Thyroid gland (tissue), 4 donors: ENCODE results near the gene PLCB4. TPM values are rescaled to one million over a fixed set of nuclear protein-coding genes. Genes with fewer than 3 reads are reported as not detected.

Source experiments
- DNase-seq, 2 donors: peaks; one replicate each; pipeline ENCODE4 v3.0.0-alpha.2; 2019
- H3K27ac ChIP-seq, 3 donors: fragments of 200-600 bp; sonication (generic); 1 replicate in 2 of 3; 2 replicates in 1 of 3; pipeline ENCODE4 v1.5.1; 2016 to 2019; ENCODE audit warnings: mild to moderate bottlenecking in 1 of 3, moderate library complexity in 1 of 3
- H3K27me3 ChIP-seq: fragments of 200-600 bp; sonication (generic); one replicate; pipeline ENCODE4 v1.5.1; 2019
- H3K36me3 ChIP-seq, 2 donors: fragments of 200-600 bp; sonication (generic); one replicate each; pipeline ENCODE4 v1.5.1; 2016 to 2019
- H3K4me1 ChIP-seq, 2 donors: fragments of 200-600 bp; sonication (generic); one replicate each; pipeline ENCODE4 v1.5.1; 2017 to 2019
- H3K4me3 ChIP-seq, 3 donors: fragments of 200-600 bp; sonication (generic); replicated peaks in 1 of 3; 1 replicate in 2 of 3; 2 replicates in 1 of 3; pipeline ENCODE4 v1.5.1; 2016; ENCODE audit warnings: mild to moderate bottlenecking in 1 of 3
- H3K9me3 ChIP-seq: fragments of 200-600 bp; sonication (generic); one replicate; pipeline ENCODE4 v1.5.1; 2017
- POLR2A ChIP-seq, 2 donors: fragments of 450-650 bp; IDR thresholded peaks; one replicate each; pipeline ENCODE4 v1.6.1; 2017; ENCODE audit warnings: antibody characterized with exemption in 2 of 2, mild to moderate bottlenecking in 2 of 2, moderate library complexity in 1 of 2
- WGBS, 2 donors: methylation state at CpG; one replicate each; pipeline ENCODE4 v1.1.5; 2017; 5-methylcytosine and 5-hydroxymethylcytosine counted together
- intact Hi-C: fragments of 100-400 bp; cut with DNase I; formaldehyde crosslinking; loops from one replicate; pipeline ENCODE4 v1.15.1; 2023
- total RNA-seq, 4 donors: library from RNA; depleted of rRNA; stranded (reverse); fragments of >200 nt; gene quantifications; one replicate each; pipeline ENCODE4 v1.2.3, GENCODE V29; 2016
- TF ChIP-seq, protein P1 (sequence below), 6 experiments: fragments of 200-600 bp in 3 of 6; fragments of 450-650 bp in 3 of 6; sonication (generic) in 3 of 6; IDR thresholded peaks; one replicate each; pipeline ENCODE4 v1.5.1; 2016 to 2019; ENCODE audit warnings: antibody characterized with exemption in 6 of 6, mild to moderate bottlenecking in 2 of 6, inconsistent platforms in 1 of 6, moderate library complexity in 1 of 6

PLCB4 gene
- 10 to 100 TPM; 50.9 to 77.9 (median 67.9) TPM for total RNA-seq

DNA sequence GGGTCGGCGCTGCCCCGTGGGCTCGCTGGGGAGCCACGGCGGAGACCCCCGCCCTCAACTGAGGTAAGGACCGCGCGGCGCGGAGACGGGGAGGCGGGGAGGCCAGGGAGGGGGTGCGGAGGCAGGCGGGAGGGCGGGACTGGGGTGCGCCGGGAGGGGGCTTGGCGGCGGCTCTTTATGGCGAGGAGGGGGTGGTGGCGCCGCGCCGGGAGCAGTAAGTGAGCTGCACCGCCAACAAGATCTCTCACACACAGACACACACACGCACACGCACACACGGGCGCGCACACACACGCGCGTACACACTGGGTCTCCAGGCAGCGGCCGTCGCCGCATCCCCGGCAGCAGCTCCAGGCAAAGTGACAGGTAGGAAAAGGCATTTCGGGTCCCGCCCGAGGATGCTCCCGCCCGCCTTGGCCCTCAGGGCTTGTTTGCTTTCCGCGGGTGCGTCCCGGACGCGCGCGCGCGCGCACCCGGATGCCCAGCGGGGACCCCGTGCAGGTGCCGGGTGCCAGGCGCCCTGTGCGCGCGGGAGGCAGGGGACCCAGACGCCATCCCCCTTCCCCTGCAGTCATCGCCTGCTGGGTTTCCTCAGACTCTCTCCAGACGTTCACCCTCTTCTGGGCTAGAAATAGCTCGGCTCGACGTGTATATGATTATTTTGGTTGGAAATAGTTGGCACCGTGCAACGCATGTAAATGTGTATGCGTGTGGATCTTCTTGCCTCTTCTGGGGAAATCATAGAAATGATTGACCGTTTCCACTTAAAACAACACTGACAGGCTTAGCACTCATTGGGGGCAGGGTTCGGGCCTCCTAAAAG is at the start of gene PLCB4:
TSS of gene PLCB4 (plus strand) at position 247 of the 823 bp plus-strand sequence. CDS start 238,728 bp downstream, outside the sequence.
- H3K4me3 ChIP-seq, result peak within 1 kb of the TSS; percentile 72 to 77 (median 72)
- H3K4me1 ChIP-seq, result peaks cover 6 to 24% of the 10 kb centered on the region in 2 donors
- DNase-seq, result peak; percentile 57 to 64
- intact Hi-C loops, result no loop called here
- H3K9me3 ChIP-seq, result no peaks in the 10 kb centered on the region
- 1% methylated on average over 32 to 38 of the region's 75 CpGs for WGBS, 2 donors
- no peaks in the 10 kb centered on the region for H3K36me3 ChIP-seq
- TF ChIP-seq, protein P1, sequence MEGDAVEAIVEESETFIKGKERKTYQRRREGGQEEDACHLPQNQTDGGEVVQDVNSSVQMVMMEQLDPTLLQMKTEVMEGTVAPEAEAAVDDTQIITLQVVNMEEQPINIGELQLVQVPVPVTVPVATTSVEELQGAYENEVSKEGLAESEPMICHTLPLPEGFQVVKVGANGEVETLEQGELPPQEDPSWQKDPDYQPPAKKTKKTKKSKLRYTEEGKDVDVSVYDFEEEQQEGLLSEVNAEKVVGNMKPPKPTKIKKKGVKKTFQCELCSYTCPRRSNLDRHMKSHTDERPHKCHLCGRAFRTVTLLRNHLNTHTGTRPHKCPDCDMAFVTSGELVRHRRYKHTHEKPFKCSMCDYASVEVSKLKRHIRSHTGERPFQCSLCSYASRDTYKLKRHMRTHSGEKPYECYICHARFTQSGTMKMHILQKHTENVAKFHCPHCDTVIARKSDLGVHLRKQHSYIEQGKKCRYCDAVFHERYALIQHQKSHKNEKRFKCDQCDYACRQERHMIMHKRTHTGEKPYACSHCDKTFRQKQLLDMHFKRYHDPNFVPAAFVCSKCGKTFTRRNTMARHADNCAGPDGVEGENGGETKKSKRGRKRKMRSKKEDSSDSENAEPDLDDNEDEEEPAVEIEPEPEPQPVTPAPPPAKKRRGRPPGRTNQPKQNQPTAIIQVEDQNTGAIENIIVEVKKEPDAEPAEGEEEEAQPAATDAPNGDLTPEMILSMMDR (IDR thresholded peaks at IDR 0.05), result no peak
- TF ChIP-seq POLR2A (IDR thresholded peaks at IDR 0.05), result peak in 1 of 2 donors; percentile 7
- no peaks in the 10 kb centered on the region for H3K27me3 ChIP-seq
- H3K27ac ChIP-seq, result peak within 1 kb of the TSS; percentile 57 to 80 (median 73)

DNA sequence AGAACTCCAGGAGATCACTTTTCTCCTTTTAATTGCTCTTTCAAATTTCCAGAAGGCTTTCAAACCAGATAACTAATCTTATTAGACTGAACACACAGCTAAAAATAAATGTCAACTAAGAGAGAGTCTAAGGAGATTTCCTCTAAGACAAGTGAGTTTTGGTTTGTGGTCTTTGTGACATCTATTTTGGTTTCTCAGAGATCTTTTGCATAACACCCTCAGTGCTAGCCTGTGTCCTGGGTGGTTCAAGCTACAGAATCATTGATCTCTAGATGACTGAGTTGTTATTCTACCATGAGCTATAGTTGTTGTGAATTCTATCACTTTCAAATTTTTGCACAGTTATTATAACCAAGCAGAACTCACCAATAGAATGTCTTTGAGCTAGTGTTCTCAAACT is 49.1 kb upstream of the PLCB4 start:
- Histone ChIP-seq H3K9me3 (no peaks in the 10 kb centered on the region), H3K27me3 (no peaks in the 10 kb centered on the region), H3K36me3 (no peaks in the 10 kb centered on the region), H3K4me3 (no peak overlapping the region), H3K27ac (no peak overlapping the region), H3K4me1 (no peaks in the 10 kb centered on the region)
- no peak for DNase-seq
- intact Hi-C loops, result no loop called here
- no peak for TF ChIP-seq POLR2A (IDR thresholded peaks at IDR 0.05)
- TF ChIP-seq, protein P1 (IDR thresholded peaks at IDR 0.05), result no peak

GRCh38 chr20:9021216-9021615 is 47.7 kb upstream of the PLCB4 start:
- DNase-seq, result peak; percentile 3 to 4
- Histone ChIP-seq H3K36me3 (no peaks in the 10 kb centered on the region), H3K9me3 (no peaks in the 10 kb centered on the region), H3K27ac (no peak overlapping the region), H3K27me3 (no peaks in the 10 kb centered on the region), H3K4me3 (no peak overlapping the region), H3K4me1 (no peaks in the 10 kb centered on the region)
- TF ChIP-seq, protein P1 (IDR thresholded peaks at IDR 0.05), result no peak
- TF ChIP-seq POLR2A (IDR thresholded peaks at IDR 0.05), result no peak
- WGBS, 2 donors, result 53 to 64% methylated on average over 3 of the region's 3 CpGs
- intact Hi-C loops, result no loop called here

GRCh38 chr20:9021699-9022098 is 47.2 kb upstream of the PLCB4 start:
- H3K4me3 ChIP-seq, result no peak overlapping the region
- 56 to 71% methylated on average over 2 of the region's 2 CpGs for WGBS, 2 donors
- H3K27ac ChIP-seq, result no peak overlapping the region
- no peaks in the 10 kb centered on the region for H3K36me3 ChIP-seq
- H3K9me3 ChIP-seq, result no peaks in the 10 kb centered on the region
- no peaks in the 10 kb centered on the region for H3K27me3 ChIP-seq
- DNase-seq, result no peak
- intact Hi-C loops, result no loop called here
- no peak for TF ChIP-seq POLR2A (IDR thresholded peaks at IDR 0.05)
- TF ChIP-seq, protein P1 (IDR thresholded peaks at IDR 0.05), result no peak
- H3K4me1 ChIP-seq, result no peaks in the 10 kb centered on the region

GRCh38 chr20:9022376-9022775 is 46.5 kb upstream of the PLCB4 start:
- Histone ChIP-seq H3K27me3 (no peaks in the 10 kb centered on the region), H3K4me3 (no peak overlapping the region), H3K9me3 (no peaks in the 10 kb centered on the region), H3K27ac (no peak overlapping the region), H3K4me1 (no peaks in the 10 kb centered on the region), H3K36me3 (no peaks in the 10 kb centered on the region)
- 88 to 89% methylated on average over 2 of the region's 2 CpGs for WGBS, 2 donors
- intact Hi-C loops, result no loop called here
- TF ChIP-seq, protein P1 (IDR thresholded peaks at IDR 0.05), result no peak
- no peak for TF ChIP-seq POLR2A (IDR thresholded peaks at IDR 0.05)
- DNase-seq, result no peak
